HL-60 (cell line): ENCODE results near the gene AKNAD1.

Experiments used
- DNase-seq, 2 experiments: peaks; one replicate each; pipeline ENCODE4 v3.0.0-alpha.2; 2010 to 2020; ENCODE audit warnings: low read depth in 1 of 2, low spot score in 1 of 2
- H3K27ac ChIP-seq: fragments of 250-450 bp; sonication (Bioruptor Pico); replicated peaks from 2 replicates; pipeline ENCODE4 v1.5.1; 2020; ENCODE audit warnings: mild to moderate bottlenecking, moderate library complexity
- H3K27me3 ChIP-seq: fragments of 250-450 bp; sonication (Bioruptor Pico); 2 replicates; pipeline ENCODE4 v1.5.1; 2021; ENCODE audit warnings: mild to moderate bottlenecking, moderate library complexity; ENCODE audit not compliant: insufficient read depth, poor library complexity, severe bottlenecking
- H3K4me3 ChIP-seq: replicated peaks from 2 replicates; pipeline ENCODE4 v1.5.1; 2011; ENCODE audit warnings: mild to moderate bottlenecking, control low read depth, low read length; ENCODE audit not compliant: insufficient read depth
- GABPA ChIP-seq: IDR thresholded peaks from 2 replicates; pipeline ENCODE4 v1.6.1; 2012; ENCODE audit warnings: low read depth
- POLR2AphosphoS5 ChIP-seq: IDR thresholded peaks from 2 replicates; pipeline ENCODE4 v1.6.1; 2012; ENCODE audit warnings: low read depth
- SPI1 ChIP-seq: IDR thresholded peaks from 2 replicates; pipeline ENCODE4 v1.6.1; 2012; ENCODE audit warnings: low read depth, mild to moderate bottlenecking, borderline replicate concordance
- TF ChIP-seq, protein P1 (sequence below): IDR thresholded peaks from 2 replicates; pipeline ENCODE4 v1.6.1; 2012; ENCODE audit warnings: low read depth; ENCODE audit not compliant: insufficient replicate concordance
- TF ChIP-seq, protein P2 (sequence below): IDR thresholded peaks from one replicate; pipeline ENCODE4 v1.5.1; 2011; ENCODE audit warnings: low read length, control low read depth, inconsistent platforms; ENCODE audit not compliant: insufficient read depth

Gene AKNAD1

GRCh38 chr1:108808438-108808837 is 48.5 kb downstream of the AKNAD1 start:
- TF ChIP-seq, protein P1, sequence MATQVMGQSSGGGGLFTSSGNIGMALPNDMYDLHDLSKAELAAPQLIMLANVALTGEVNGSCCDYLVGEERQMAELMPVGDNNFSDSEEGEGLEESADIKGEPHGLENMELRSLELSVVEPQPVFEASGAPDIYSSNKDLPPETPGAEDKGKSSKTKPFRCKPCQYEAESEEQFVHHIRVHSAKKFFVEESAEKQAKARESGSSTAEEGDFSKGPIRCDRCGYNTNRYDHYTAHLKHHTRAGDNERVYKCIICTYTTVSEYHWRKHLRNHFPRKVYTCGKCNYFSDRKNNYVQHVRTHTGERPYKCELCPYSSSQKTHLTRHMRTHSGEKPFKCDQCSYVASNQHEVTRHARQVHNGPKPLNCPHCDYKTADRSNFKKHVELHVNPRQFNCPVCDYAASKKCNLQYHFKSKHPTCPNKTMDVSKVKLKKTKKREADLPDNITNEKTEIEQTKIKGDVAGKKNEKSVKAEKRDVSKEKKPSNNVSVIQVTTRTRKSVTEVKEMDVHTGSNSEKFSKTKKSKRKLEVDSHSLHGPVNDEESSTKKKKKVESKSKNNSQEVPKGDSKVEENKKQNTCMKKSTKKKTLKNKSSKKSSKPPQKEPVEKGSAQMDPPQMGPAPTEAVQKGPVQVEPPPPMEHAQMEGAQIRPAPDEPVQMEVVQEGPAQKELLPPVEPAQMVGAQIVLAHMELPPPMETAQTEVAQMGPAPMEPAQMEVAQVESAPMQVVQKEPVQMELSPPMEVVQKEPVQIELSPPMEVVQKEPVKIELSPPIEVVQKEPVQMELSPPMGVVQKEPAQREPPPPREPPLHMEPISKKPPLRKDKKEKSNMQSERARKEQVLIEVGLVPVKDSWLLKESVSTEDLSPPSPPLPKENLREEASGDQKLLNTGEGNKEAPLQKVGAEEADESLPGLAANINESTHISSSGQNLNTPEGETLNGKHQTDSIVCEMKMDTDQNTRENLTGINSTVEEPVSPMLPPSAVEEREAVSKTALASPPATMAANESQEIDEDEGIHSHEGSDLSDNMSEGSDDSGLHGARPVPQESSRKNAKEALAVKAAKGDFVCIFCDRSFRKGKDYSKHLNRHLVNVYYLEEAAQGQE, result no peak
- TF ChIP-seq, protein P2, sequence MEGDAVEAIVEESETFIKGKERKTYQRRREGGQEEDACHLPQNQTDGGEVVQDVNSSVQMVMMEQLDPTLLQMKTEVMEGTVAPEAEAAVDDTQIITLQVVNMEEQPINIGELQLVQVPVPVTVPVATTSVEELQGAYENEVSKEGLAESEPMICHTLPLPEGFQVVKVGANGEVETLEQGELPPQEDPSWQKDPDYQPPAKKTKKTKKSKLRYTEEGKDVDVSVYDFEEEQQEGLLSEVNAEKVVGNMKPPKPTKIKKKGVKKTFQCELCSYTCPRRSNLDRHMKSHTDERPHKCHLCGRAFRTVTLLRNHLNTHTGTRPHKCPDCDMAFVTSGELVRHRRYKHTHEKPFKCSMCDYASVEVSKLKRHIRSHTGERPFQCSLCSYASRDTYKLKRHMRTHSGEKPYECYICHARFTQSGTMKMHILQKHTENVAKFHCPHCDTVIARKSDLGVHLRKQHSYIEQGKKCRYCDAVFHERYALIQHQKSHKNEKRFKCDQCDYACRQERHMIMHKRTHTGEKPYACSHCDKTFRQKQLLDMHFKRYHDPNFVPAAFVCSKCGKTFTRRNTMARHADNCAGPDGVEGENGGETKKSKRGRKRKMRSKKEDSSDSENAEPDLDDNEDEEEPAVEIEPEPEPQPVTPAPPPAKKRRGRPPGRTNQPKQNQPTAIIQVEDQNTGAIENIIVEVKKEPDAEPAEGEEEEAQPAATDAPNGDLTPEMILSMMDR, result no peak
- TF ChIP-seq POLR2AphosphoS5, result no peak
- TF ChIP-seq SPI1, result no peak
- no peak for TF ChIP-seq GABPA
- DNase-seq, result no peak

DNA sequence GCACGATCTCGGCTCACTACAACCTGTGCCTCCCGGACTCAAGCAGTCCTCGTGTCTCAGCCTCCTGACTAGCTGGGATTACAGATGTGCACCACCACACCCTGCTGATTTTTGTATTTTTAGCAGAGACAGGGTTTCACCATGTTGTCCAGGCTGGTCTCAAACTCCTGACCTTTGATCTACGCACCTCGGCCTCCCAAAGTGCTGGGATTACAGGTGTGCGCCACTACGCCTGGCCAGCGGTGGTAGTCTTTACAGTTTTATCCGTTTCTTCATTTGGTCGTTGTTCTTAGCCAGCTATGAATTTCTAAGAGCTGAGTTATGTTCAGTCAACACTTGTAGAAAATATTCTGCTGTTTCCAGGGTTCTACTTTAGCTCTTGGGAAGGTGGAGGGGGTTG is 53.3 kb downstream of the AKNAD1 start:
- Histone ChIP-seq H3K4me3 (no peak overlapping the region), H3K27ac (no peak overlapping the region), H3K27me3 (no peaks in the 10 kb centered on the region)
- DNase-seq, result no peak
- TF ChIP-seq SPI1, result no peak

More at GRCh38 chr1:108808438-108808837, 48.5 kb downstream of the AKNAD1 start:
- no peaks in the 10 kb centered on the region for H3K27me3 ChIP-seq
- no peak overlapping the region for H3K4me3 ChIP-seq
- H3K27ac ChIP-seq, result no peak overlapping the region

- H3K4me3 ChIP-seq, result no peak overlapping the region
- no peak for DNase-seq
- TF ChIP-seq POLR2AphosphoS5, result no peak
- TF ChIP-seq, protein P2, result no peak
- TF ChIP-seq GABPA, result no peak
- no peaks in the 10 kb centered on the region for H3K27me3 ChIP-seq
- H3K27ac ChIP-seq, result no peak overlapping the region
Observed at GRCh38 chr1:108801101-108801500, 55.8 kb downstream of the AKNAD1 start.

GRCh38 chr1:108799001-108799400 is 57.9 kb downstream of the AKNAD1 start:
- no peak for TF ChIP-seq SPI1
- TF ChIP-seq POLR2AphosphoS5, result no peak
- no peak for TF ChIP-seq GABPA
- TF ChIP-seq, protein P2, result no peak
- TF ChIP-seq, protein P1, result no peak
- H3K4me3 ChIP-seq, result no peak overlapping the region
- H3K27me3 ChIP-seq, result no peaks in the 10 kb centered on the region
- no peak for DNase-seq
- no peak overlapping the region for H3K27ac ChIP-seq
